HCT116 (cell line): ENCODE results near the gene NUP153. TPM values are rescaled to one million over a fixed set of nuclear protein-coding genes. Genes with fewer than 3 reads are reported as not detected.

Experiments
- ATAC-seq: fragments of 200-7000 bp; cut with Tn5 transposase; 2 replicates; pipeline ENCODE4 v1.9.1; 2020; ENCODE audit warnings: mild to moderate bottlenecking, moderate library complexity
- BruUV-seq: library from RNA; stranded (reverse); fragments of 400-500 nt; replicated peaks from 2 replicates; lab custom pipeline; 2021; lab: Mats Ljungman, UMichigan
- CTCF ChIA-PET: fragments of 300-600 bp; sonication (Branson Sonifier 250); formaldehyde crosslinking; loops from one replicate; lab custom pipeline; 2021; ENCODE audit warnings: antibody characterized with exemption; lab: Charles Lee
- POLR2A ChIA-PET: fragments of 300-600, 350-600 bp; sonication (Branson Sonifier 250); formaldehyde crosslinking; loops from one replicate; lab custom pipeline; 2021; ENCODE audit warnings: antibody characterized with exemption; lab: Charles Lee
- RAD21 ChIA-PET, 2 experiments: fragments of 300-600 bp; sonication (Branson Sonifier 250); formaldehyde crosslinking; loops; one replicate each; lab custom pipeline; 2023; ENCODE audit warnings: low total read pairs in 2 of 2; ENCODE audit not compliant: uncharacterized antibody in 2 of 2, unreplicated experiment in 2 of 2, low non-redundant PET in 1 of 2; lab: Charles Lee
- DNase-seq: peaks from one replicate; pipeline ENCODE4 v3.0.0-alpha.2; 2010; ENCODE audit warnings: low read depth, low spot score
- H2AFZ ChIP-seq: fragments of 200-600 bp; shearing (Covaris generic), sonication (generic); 2 replicates; pipeline ENCODE4 v1.6.1; 2017; ENCODE audit warnings: low read depth, mixed run types, mixed read lengths, antibody characterized with exemption, low read length; ENCODE audit not compliant: poor library complexity, severe bottlenecking
- H3K27ac ChIP-seq: 2 replicates; pipeline ENCODE4 v1.5.1; 2012; ENCODE audit warnings: low read depth, low read length
- H3K27me3 ChIP-seq: fragments of 200-600 bp; sonication (generic); 2 replicates; pipeline ENCODE4 v1.6.1; 2016; ENCODE audit warnings: mixed run types, low read length, mixed read lengths; ENCODE audit not compliant: insufficient read depth
- H3K36me3 ChIP-seq, 2 experiments: fragments of 200-500 bp in 1 of 2; fragments of 200-600 bp in 1 of 2; sonication (Bioruptor generic) in 1 of 2; sonication (generic) in 1 of 2; 2 replicates each; pipeline versions ENCODE4 v1.5.1 to v1.6.1; 2014 to 2016; ENCODE audit warnings: low read length in 2 of 2, inconsistent platforms in 1 of 2, mixed read lengths in 1 of 2, mixed run types in 1 of 2; ENCODE audit not compliant: insufficient read depth in 2 of 2, control insufficient read depth in 1 of 2
- H3K4me1 ChIP-seq, 2 experiments: fragments of 200-600 bp in 1 of 2; sonication (generic) in 1 of 2; 2 replicates each; pipeline versions ENCODE4 v1.5.1 to v1.6.1; 2012 to 2017; ENCODE audit warnings: low read length in 2 of 2, inconsistent platforms in 1 of 2, mild to moderate bottlenecking in 1 of 2, mixed read lengths in 1 of 2, mixed run types in 1 of 2, moderate library complexity in 1 of 2; ENCODE audit not compliant: insufficient read depth in 2 of 2, control insufficient read depth in 1 of 2
- H3K4me2 ChIP-seq: fragments of 200-600 bp; sonication (generic); 2 replicates; pipeline ENCODE4 v1.6.1; 2017; ENCODE audit warnings: mixed run types, low read length, mixed read lengths
- H3K4me3 ChIP-seq, 2 experiments: fragments of 200-600 bp in 1 of 2; sonication (generic) in 1 of 2; replicated peaks in 1 of 2; 2 replicates each; pipeline ENCODE4 v1.5.1; 2011 to 2016; ENCODE audit warnings: low read length in 2 of 2, control low read depth in 1 of 2, low read depth in 1 of 2, mild to moderate bottlenecking in 1 of 2, mixed read lengths in 1 of 2, mixed run types in 1 of 2
- H3K79me2 ChIP-seq: fragments of 200-600 bp; sonication (generic); 2 replicates; pipeline ENCODE4 v1.6.1; 2017; ENCODE audit warnings: mild to moderate bottlenecking, mixed run types, low read length, moderate library complexity, mixed read lengths; ENCODE audit not compliant: insufficient read depth
- H3K9ac ChIP-seq: fragments of 200-600 bp; sonication (generic); 2 replicates; pipeline ENCODE4 v1.6.1; 2016; ENCODE audit warnings: low read length, mixed read lengths
- H3K9me2 ChIP-seq: fragments of 200-600 bp; sonication (generic), shearing (Covaris generic); 2 replicates; pipeline ENCODE4 v1.6.1; 2017; ENCODE audit warnings: mixed run types, mild to moderate bottlenecking, moderate library complexity; ENCODE audit not compliant: insufficient read depth
- H3K9me3 ChIP-seq, 2 experiments: fragments of 200-500 bp in 1 of 2; fragments of 200-600 bp in 1 of 2; sonication (Bioruptor generic) in 1 of 2; sonication (generic) in 1 of 2; 2 replicates each; pipeline ENCODE4 v1.6.1; 2014 to 2017; ENCODE audit warnings: low read length in 2 of 2, mixed read lengths in 2 of 2, inconsistent platforms in 1 of 2, low read depth in 1 of 2, mild to moderate bottlenecking in 1 of 2, mixed run types in 1 of 2, moderate library complexity in 1 of 2; ENCODE audit not compliant: control insufficient read depth in 1 of 2, insufficient read depth in 1 of 2
- H4K20me1 ChIP-seq: fragments of 200-600 bp; sonication (generic), shearing (Covaris generic); 2 replicates; pipeline ENCODE4 v1.6.1; 2017; ENCODE audit warnings: mixed run types, mild to moderate bottlenecking, moderate library complexity; ENCODE audit not compliant: insufficient read depth
- CBX3 ChIP-seq: IDR thresholded peaks from 2 replicates; pipeline ENCODE4 v1.6.1; 2012; ENCODE audit warnings: low read depth
- JUND ChIP-seq: IDR thresholded peaks from 2 replicates; pipeline ENCODE4 v1.6.1; 2012
- MAX ChIP-seq: IDR thresholded peaks from 2 replicates; pipeline ENCODE4 v1.6.1; 2012
- POLR2AphosphoS5 ChIP-seq: IDR thresholded peaks from 2 replicates; pipeline ENCODE4 v1.6.1; 2011; ENCODE audit warnings: mild to moderate bottlenecking, low read depth, low read length, moderate library complexity
- RAD21 ChIP-seq: IDR thresholded peaks from 2 replicates; pipeline ENCODE4 v1.6.1; 2012; ENCODE audit warnings: low read depth, mild to moderate bottlenecking
- REST ChIP-seq: IDR thresholded peaks from 2 replicates; pipeline ENCODE4 v1.6.1; 2012; ENCODE audit warnings: low read depth
- SRF ChIP-seq: IDR thresholded peaks from 2 replicates; pipeline ENCODE4 v1.6.1; 2012; ENCODE audit warnings: low read depth
- ZFX ChIP-seq: fragments of 450-650 bp; IDR thresholded peaks from 2 replicates; pipeline ENCODE4 v1.6.1; 2017
- intact Hi-C: fragments of 100-400 bp; cut with micrococcal nuclease; formaldehyde crosslinking; loops from 2 replicates; pipeline ENCODE4 v1.10.0; 2022
- total RNA-seq: library from RNA; stranded (reverse); gene quantifications from one replicate; pipeline ENCODE4 v1.2.1, GENCODE V29; 2021; ENCODE audit not compliant: unreplicated experiment
- TF ChIP-seq, protein P1 (sequence below): IDR thresholded peaks from 2 replicates; pipeline ENCODE4 v1.6.1; 2011; ENCODE audit warnings: mild to moderate bottlenecking, low read length, moderate library complexity; ENCODE audit not compliant: insufficient replicate concordance; ENCODE audit errors: extremely low read depth
- TF ChIP-seq, protein P2 (sequence below), 3 experiments: fragments of 200-600 bp in 1 of 3; sonication (generic) in 1 of 3; IDR thresholded peaks in 2 of 3; conservative IDR thresholded peaks in 1 of 3; 2 replicates each; pipeline ENCODE4 v1.5.1; 2012 to 2017; ENCODE audit warnings: low read depth in 2 of 3, low read length in 2 of 3, antibody characterized with exemption in 1 of 3, borderline replicate concordance in 1 of 3, control low read depth in 1 of 3, mild to moderate bottlenecking in 1 of 3, mixed read lengths in 1 of 3, mixed run types in 1 of 3, moderate library complexity in 1 of 3; ENCODE audit not compliant: insufficient read depth in 1 of 3
- TF ChIP-seq, protein P3 (sequence below): IDR thresholded peaks from 2 replicates; pipeline ENCODE4 v1.6.1; 2012

Gene NUP153
- total RNA-seq, 1 experiment from 2014 or later = 51.6 TPM

DNA sequence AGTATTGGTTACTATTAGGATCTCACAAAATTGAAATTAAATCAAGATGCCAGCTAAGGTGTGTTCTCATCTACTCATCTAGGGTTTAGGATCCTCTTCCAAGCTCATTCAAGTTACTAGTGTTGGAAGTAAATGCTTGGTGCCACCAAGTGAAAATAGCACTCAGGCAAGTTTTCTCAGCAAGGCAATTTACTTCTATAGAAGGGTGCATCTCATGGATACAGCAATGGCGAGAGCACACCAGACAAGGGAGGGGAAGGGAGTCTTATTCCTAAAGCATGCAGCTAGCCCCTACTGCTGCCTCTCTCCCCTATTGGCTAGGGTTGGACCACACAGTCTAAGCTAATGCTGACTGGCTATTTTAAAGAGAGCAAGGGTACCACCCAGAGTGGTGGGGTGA, 129.7 kb downstream of the NUP153 start:
- ATAC-seq = no peak
- intact Hi-C loops = no loop called here

GRCh38 chr6:17574866-17575560, 131.7 kb downstream of the NUP153 start:
- intact Hi-C loops = no loop called here
- POLR2A ChIA-PET = no interaction called here
- TF ChIP-seq RAD21 (no peak), SRF (no peak), POLR2AphosphoS5 (no peak), REST (no peak), JUND (no peak)
- TF ChIP-seq, protein P1, sequence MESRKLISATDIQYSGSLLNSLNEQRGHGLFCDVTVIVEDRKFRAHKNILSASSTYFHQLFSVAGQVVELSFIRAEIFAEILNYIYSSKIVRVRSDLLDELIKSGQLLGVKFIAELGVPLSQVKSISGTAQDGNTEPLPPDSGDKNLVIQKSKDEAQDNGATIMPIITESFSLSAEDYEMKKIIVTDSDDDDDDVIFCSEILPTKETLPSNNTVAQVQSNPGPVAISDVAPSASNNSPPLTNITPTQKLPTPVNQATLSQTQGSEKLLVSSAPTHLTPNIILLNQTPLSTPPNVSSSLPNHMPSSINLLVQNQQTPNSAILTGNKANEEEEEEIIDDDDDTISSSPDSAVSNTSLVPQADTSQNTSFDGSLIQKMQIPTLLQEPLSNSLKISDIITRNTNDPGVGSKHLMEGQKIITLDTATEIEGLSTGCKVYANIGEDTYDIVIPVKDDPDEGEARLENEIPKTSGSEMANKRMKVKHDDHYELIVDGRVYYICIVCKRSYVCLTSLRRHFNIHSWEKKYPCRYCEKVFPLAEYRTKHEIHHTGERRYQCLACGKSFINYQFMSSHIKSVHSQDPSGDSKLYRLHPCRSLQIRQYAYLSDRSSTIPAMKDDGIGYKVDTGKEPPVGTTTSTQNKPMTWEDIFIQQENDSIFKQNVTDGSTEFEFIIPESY = no peak
- TF ChIP-seq, protein P2, sequence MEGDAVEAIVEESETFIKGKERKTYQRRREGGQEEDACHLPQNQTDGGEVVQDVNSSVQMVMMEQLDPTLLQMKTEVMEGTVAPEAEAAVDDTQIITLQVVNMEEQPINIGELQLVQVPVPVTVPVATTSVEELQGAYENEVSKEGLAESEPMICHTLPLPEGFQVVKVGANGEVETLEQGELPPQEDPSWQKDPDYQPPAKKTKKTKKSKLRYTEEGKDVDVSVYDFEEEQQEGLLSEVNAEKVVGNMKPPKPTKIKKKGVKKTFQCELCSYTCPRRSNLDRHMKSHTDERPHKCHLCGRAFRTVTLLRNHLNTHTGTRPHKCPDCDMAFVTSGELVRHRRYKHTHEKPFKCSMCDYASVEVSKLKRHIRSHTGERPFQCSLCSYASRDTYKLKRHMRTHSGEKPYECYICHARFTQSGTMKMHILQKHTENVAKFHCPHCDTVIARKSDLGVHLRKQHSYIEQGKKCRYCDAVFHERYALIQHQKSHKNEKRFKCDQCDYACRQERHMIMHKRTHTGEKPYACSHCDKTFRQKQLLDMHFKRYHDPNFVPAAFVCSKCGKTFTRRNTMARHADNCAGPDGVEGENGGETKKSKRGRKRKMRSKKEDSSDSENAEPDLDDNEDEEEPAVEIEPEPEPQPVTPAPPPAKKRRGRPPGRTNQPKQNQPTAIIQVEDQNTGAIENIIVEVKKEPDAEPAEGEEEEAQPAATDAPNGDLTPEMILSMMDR (IDR thresholded peaks at IDR 0.05 in 2 of 3, conservative IDR thresholded peaks at IDR 0.05 in 1 of 3; ENCODE audit: borderline replicate concordance in 1 of 3, insufficient read depth in 1 of 3, low read depth in 2 of 3, low read length in 2 of 3) = no peak
- TF ChIP-seq, protein P3, sequence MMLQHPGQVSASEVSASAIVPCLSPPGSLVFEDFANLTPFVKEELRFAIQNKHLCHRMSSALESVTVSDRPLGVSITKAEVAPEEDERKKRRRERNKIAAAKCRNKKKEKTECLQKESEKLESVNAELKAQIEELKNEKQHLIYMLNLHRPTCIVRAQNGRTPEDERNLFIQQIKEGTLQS = no peak

More for the DNA sequence above, 129.7 kb downstream of the NUP153 start:
- Histone ChIP-seq H3K4me2 (no peak overlapping the region), H3K79me2 (no peaks in the 10 kb centered on the region), H4K20me1 (no peaks in the 10 kb centered on the region), H3K27me3 (no peaks in the 10 kb centered on the region), H3K4me1 (no peaks in the 10 kb centered on the region), H3K9me2 (no peaks in the 10 kb centered on the region), H3K4me3 (no peak overlapping the region), H3K36me3 (no peaks in the 10 kb centered on the region), H3K9me3 (peaks cover 4 to 5% of the 10 kb centered on the region in 2 experiments; a peak in 2 of 4 replicates), H2AFZ (no peak overlapping the region), H3K9ac (no peak overlapping the region), H3K27ac (no peak overlapping the region)
- TF ChIP-seq MAX (no peak), CBX3 (0 out of 2 replicates have a peak, but pooled peaks have one; percentile 44), ZFX (no peak)
- CTCF ChIA-PET = no interaction called here
- POLR2A ChIA-PET = no interaction called here
- RAD21 ChIA-PET = no interaction called here
- DNase-seq = no peak
- no TSS peak for BruUV-seq

More at GRCh38 chr6:17574866-17575560, 131.7 kb downstream of the NUP153 start:
- H3K27me3 ChIP-seq = no peaks in the 10 kb centered on the region
- ChIA-PET CTCF (interaction anchor here (1.1 kb wide), 1 partner anchor 9 kb away, joined by 3 read pairs; no protein-coding TSS in a partner anchor), RAD21 (no interaction called here)
- H3K9me2 ChIP-seq = no peaks in the 10 kb centered on the region
- H4K20me1 ChIP-seq = no peaks in the 10 kb centered on the region
- peaks cover 4 to 5% of the 10 kb centered on the region in 2 experiments; a peak in 2 of 4 replicates for H3K9me3 ChIP-seq
- BruUV-seq = no TSS peak
- H3K4me3 ChIP-seq = no peak overlapping the region
- no peak overlapping the region for H3K4me2 ChIP-seq
- H2AFZ ChIP-seq = no peak overlapping the region
- no peak overlapping the region for H3K9ac ChIP-seq
- DNase-seq = no peak
- H3K79me2 ChIP-seq = no peaks in the 10 kb centered on the region
- H3K36me3 ChIP-seq = no peaks in the 10 kb centered on the region
- no peak for ATAC-seq
- H3K4me1 ChIP-seq = no peaks in the 10 kb centered on the region
- H3K27ac ChIP-seq = no peak overlapping the region
